ENCODE measurements around the gene C15orf62. TPM values are rescaled to one million over a fixed set of nuclear protein-coding genes. Genes with fewer than 3 reads are reported as not detected.
A peak's percentile ranks its signal among the peaks of the same experiment; 100 is the strongest.

Gene C15orf62
- total RNA-seq, 2 experiments from 2014 or later, result 0.45 to 0.82 TPM

DNA sequence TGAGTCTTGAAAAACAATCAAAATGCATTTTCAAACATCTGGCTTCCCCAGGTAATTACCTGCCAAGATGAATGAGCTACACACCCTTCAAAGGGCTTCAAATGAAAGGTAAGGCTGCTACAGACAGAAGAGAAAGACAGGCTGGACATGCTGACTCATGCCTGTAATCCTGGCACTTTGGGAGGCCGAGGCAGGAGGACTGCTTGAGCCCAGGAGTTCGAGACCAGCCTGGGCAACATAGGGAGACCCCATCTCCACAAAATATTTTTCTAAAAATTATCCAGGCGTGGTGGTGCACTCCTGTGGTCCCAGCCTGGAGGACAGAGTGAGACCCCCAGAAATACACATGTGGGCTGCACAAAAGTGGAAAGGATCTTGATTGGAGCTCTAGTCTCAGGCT, 22.6 kb downstream of the C15orf62 start:
- H3K9me3 Mint-ChIP-seq (ENCODE audit: low read depth), result no peaks in the 10 kb centered on the region
- no peak overlapping the region for H3K27ac Mint-ChIP-seq
- H3K27me3 Mint-ChIP-seq, result no peaks in the 10 kb centered on the region
- peaks cover 21% of the 10 kb centered on the region for H3K4me1 Mint-ChIP-seq
- ATAC-seq (no peak), DNase-seq (no peak)
- CTCF ChIA-PET, result no interaction called here
- peaks cover 2% of the 10 kb centered on the region for H3K36me3 Mint-ChIP-seq
- H3K4me3 Mint-ChIP-seq, result no peak overlapping the region

DNA sequence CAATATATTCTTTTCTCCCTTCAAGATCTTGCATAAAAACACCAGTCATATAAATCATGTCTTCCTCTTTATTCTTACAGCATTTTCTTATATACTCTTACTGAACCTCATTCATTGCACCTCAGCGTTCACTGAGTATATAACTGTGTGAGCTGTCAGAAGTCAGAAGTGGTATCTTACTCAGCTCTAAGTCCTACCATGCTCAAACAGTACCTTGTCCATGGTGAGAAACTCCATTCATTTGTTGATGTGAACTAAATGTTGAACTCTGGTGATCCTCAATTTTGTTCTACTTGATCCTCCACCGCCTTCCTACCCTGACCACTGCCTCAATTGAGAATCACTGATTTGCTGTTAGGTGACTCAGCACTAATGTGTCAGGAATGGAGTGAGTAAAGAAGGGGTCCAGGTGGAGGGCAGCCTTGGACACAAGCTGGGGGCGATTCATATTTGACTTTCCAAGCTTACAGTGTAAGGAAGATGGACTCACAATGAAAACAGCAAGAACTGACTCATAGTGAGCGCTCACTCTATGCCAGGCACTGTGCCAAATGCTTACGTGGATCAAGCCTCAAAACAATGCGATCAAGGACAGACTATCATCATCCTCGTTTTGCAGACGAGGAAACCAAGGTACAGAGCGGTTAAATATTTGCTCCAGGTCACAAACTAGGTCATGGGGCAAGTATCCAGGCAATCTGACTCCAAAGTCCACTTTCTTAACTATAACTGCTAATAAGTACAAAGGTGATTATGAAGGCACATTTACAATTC, 23.6 kb downstream of the C15orf62 start:
- H3K4me3 Mint-ChIP-seq, result no peak overlapping the region
- CTCF ChIA-PET, result no interaction called here
- H3K9me3 Mint-ChIP-seq (ENCODE audit: low read depth), result no peaks in the 10 kb centered on the region
- DNase-seq (no peak), ATAC-seq (peak; percentile 47)
- no peak overlapping the region for H3K27ac Mint-ChIP-seq
- H3K36me3 Mint-ChIP-seq, result peaks cover 6% of the 10 kb centered on the region
- no peaks in the 10 kb centered on the region for H3K27me3 Mint-ChIP-seq
- peaks cover 16% of the 10 kb centered on the region for H3K4me1 Mint-ChIP-seq

DNA sequence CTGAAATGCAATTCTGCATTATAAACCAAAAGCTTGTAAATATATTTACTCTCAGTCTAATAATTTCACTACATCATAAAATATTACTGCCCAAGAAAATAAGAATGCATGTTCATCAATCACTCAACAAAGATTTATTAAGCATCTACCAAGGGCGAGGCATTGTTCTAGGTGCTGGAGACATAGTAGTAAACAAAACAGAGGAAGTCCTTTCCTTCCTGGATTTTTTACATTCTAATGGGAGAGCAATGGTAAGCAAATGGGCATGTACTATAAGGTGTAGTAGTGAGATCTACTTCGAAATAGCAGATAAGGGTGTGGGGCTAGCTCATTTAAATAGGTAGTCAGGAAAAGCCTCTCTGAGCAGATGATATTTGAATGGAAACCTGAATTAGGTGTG, 26.3 kb downstream of the C15orf62 start:
- no peaks in the 10 kb centered on the region for H3K27me3 Mint-ChIP-seq
- H3K4me3 Mint-ChIP-seq, result no peak overlapping the region
- DNase-seq, result no peak
- no peak overlapping the region for H3K27ac Mint-ChIP-seq
- peaks cover 8% of the 10 kb centered on the region for H3K36me3 Mint-ChIP-seq
- H3K9me3 Mint-ChIP-seq (ENCODE audit: low read depth), result no peaks in the 10 kb centered on the region
- ATAC-seq, result no peak
- CTCF ChIA-PET, result no interaction called here
- peaks cover 16% of the 10 kb centered on the region for H3K4me1 Mint-ChIP-seq

DNA sequence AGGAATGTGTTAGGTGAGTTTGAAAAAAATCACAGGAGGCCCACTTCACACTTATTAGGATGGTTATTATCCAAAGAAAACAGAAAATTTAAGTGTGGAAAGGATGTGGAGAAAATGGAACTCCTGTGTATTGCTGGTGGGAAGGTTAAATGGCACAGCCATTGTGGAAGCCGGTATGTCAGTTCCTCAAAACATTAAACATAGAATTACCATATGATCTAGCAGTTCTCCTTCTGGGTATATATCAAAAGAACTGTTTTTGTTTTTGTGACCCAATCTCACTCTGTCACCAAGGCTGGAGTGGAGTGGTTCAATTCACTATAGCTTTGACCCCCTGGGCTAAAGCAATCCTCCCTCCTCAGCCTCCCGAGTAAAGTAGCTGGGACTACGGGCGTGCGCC, 26.7 kb downstream of the C15orf62 start:
- peaks cover 10% of the 10 kb centered on the region for H3K36me3 Mint-ChIP-seq
- H3K27ac Mint-ChIP-seq, result no peak overlapping the region
- H3K9me3 Mint-ChIP-seq (ENCODE audit: low read depth), result no peaks in the 10 kb centered on the region
- H3K4me3 Mint-ChIP-seq, result no peak overlapping the region
- no peaks in the 10 kb centered on the region for H3K27me3 Mint-ChIP-seq
- peaks cover 17% of the 10 kb centered on the region for H3K4me1 Mint-ChIP-seq
- ATAC-seq (no peak), DNase-seq (no peak)
- CTCF ChIA-PET, result interaction anchor here (1.1 kb wide), 1 partner anchor 117 kb away, joined by 4 read pairs; no protein-coding TSS in a partner anchor

DNA sequence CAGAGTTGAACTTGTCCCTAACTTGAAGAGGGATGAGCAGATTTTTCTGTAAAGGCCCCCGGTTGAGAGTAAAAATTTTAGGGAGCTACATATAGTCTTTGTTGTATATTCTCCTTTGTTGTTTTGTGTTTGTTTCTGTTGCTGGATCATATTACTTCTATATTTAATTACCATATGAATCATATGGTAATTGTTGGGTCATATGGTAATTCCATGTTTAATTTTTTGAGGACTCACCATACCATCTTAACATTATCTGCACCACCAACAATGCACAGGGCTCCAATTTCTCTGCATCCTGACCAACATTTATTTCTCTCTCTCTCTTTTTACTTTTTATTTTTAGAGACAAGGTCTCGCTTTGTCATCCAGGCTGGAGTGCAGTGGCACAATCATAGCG, 29.7 kb downstream of the C15orf62 start:
- H3K4me3 Mint-ChIP-seq, result no peak overlapping the region
- H3K27ac Mint-ChIP-seq, result peak overlapping the region; percentile 11
- DNase-seq, result no peak
- peaks cover 12% of the 10 kb centered on the region for H3K36me3 Mint-ChIP-seq
- no peaks in the 10 kb centered on the region for H3K27me3 Mint-ChIP-seq
- CTCF ChIA-PET, result no interaction called here
- ATAC-seq, result no peak
- peaks cover 16% of the 10 kb centered on the region for H3K4me1 Mint-ChIP-seq
- no peaks in the 10 kb centered on the region for H3K9me3 Mint-ChIP-seq (ENCODE audit: low read depth)

DNA sequence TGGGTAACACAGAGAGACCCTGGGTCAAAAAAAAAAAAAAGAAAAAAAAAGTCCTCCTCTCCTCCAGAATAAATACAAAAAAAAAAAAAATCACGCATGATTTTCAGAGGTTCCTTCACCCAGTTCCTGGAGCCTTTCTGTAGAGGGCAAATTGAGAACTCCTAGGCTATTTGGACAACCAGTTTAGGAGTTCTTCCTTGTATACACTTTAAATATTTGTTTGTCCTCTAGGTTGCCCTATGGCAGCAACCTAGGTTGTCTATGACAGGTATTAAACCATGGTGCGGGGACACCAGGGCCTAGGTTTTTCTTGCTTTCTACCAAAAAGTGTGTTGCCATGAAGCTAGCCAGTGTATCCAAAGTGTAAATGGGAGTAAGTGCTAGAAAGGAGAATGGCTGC, 33.3 kb downstream of the C15orf62 start:
- Mint-ChIP-seq H3K36me3 (peaks cover 14% of the 10 kb centered on the region), H3K4me1 (peaks cover 24% of the 10 kb centered on the region), H3K27ac (no peak overlapping the region), H3K4me3 (no peak overlapping the region), H3K9me3 (ENCODE audit: low read depth) (no peaks in the 10 kb centered on the region), H3K27me3 (no peaks in the 10 kb centered on the region)
- DNase-seq (no peak), ATAC-seq (no peak)
- CTCF ChIA-PET, result interaction anchor here (0.6 to 2.5 kb wide), 3 partner anchors 89 to 95 kb away, joined by 3 to 5 read pairs (median 4); partner anchors contain the start of gene VPS18

DNA sequence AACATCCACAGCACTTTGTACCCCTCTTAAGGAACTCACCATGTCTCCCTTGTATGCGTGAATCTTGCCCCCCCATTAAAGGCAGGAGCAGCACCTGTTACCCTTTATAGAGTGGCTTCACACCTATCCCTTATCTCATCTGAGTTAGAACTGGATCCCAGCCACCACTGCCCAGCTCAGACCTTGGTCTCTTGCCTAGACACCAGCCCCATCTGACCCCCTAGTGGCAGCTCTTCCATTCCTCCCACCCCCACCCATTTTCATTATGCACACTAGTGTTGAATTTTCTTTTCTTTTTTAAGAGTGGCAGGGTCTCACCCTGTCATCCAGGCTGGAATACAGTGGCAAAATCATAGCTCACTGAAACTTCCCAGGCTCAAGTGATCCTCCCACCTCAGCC, 33.9 kb downstream of the C15orf62 start:
- DNase-seq, result no peak
- no peaks in the 10 kb centered on the region for H3K27me3 Mint-ChIP-seq
- peaks cover 27% of the 10 kb centered on the region for H3K4me1 Mint-ChIP-seq
- CTCF ChIA-PET, result interaction anchor here (0.6 to 2.5 kb wide), 5 partner anchors 21 to 96 kb away, joined by 3 to 5 read pairs (median 3); partner anchors contain the start of gene VPS18
- H3K36me3 Mint-ChIP-seq, result peaks cover 11% of the 10 kb centered on the region
- H3K27ac Mint-ChIP-seq, result no peak overlapping the region
- H3K9me3 Mint-ChIP-seq (ENCODE audit: low read depth), result no peaks in the 10 kb centered on the region
- no peak overlapping the region for H3K4me3 Mint-ChIP-seq
- ATAC-seq, result no peak

DNA sequence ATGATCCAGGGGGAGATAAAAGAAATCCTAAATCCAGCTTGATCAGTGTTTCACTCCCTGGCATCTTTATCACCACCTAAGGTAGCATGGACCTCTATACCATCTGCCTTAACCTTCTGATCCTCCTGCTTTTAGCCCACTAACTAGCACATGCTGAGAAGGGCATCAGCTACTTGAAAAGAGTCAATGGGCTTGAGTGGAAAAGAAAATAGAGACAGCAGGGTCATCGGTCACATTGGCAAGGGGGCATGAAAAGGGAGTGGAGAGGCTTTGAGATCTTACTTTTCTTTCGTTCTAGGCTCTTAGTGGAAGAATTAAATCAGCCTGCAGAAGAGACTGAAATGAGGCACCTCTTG, 36.9 kb downstream of the C15orf62 start:
- H3K9me3 Mint-ChIP-seq (ENCODE audit: low read depth), result no peaks in the 10 kb centered on the region
- H3K36me3 Mint-ChIP-seq, result peaks cover 11% of the 10 kb centered on the region
- no peaks in the 10 kb centered on the region for H3K27me3 Mint-ChIP-seq
- ATAC-seq, result no peak
- H3K4me3 Mint-ChIP-seq, result peak overlapping the region; percentile 84
- H3K4me1 Mint-ChIP-seq, result peaks cover 26% of the 10 kb centered on the region
- CTCF ChIA-PET, result interaction anchor here (0.5 to 3.0 kb wide), 5 partner anchors 17 to 112 kb away, joined by 3 to 16 read pairs (median 3); partner anchors contain the start of genes RAD51 and VPS18
- no peak for DNase-seq
- H3K27ac Mint-ChIP-seq, result peak overlapping the region; percentile 93

DNA sequence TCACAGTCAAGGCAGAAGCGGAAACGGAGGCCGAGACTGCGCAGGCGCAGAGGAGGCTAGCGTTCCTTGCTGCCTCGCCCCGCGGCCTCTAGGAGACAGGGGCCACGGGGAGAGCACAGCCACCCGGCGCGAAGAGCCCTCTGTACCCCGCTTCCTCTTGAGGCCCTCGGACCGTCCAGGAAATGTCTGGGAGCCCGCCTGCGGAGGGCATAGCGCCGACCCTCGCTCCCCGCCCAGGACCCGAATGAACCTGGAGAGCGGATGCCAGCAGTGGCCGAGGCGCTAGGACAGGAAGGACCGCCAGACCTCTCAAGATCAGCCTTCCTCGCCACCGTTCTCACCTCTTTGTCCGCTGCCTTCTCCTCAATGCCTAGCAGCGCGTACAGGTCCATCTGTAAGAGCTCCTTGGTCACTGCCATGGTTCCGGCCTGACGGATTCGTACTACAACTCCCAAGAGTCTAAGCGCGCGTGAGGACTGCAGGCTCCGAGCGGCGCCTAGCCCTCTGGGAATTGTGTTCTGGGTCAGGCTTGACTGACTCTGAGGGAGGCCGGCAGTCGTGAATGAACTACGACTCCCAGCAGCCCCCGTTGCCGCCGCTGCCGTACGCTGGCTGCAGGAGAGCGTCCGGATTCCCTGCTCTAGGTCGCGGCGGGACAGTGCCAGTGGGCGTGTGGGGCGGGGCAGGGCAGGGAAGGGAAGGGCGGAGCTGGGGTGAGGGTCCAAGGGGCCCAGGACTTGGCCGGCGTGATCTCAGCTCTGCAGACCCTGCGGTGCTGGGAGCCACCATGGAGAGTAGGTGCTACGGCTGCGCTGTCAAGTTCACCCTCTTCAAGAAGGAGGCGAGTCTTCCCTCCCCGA, 37.5 kb downstream of the C15orf62 start, which contains the start of the genes DNAJC17 and ZFYVE19:
Gene DNAJC17, minus strand, starts transcription at position 446 of the 860 bp plus-strand sequence. Its CDS starts 27 bp downstream, at position 419.
Gene ZFYVE19, plus strand, starts transcription at position 62 of the 860 bp plus-strand sequence. Its CDS starts 501 bp downstream, at position 563.
- DNase-seq (peak; percentile 98), ATAC-seq (peak; percentile 98)
- Mint-ChIP-seq H3K36me3 (peaks cover 9% of the 10 kb centered on the region), H3K27me3 (no peaks in the 10 kb centered on the region), H3K4me1 (peaks cover 26% of the 10 kb centered on the region), H3K9me3 (ENCODE audit: low read depth) (no peaks in the 10 kb centered on the region), H3K4me3 (peak within 1 kb of the TSS; percentile 84), H3K27ac (peak within 1 kb of the TSS; percentile 93)
- CTCF ChIA-PET, result interaction anchor here (0.5 to 3.0 kb wide), 6 partner anchors 17 to 113 kb away, joined by 3 to 16 read pairs (median 4); partner anchors contain the start of genes RAD51 and VPS18

DNA sequence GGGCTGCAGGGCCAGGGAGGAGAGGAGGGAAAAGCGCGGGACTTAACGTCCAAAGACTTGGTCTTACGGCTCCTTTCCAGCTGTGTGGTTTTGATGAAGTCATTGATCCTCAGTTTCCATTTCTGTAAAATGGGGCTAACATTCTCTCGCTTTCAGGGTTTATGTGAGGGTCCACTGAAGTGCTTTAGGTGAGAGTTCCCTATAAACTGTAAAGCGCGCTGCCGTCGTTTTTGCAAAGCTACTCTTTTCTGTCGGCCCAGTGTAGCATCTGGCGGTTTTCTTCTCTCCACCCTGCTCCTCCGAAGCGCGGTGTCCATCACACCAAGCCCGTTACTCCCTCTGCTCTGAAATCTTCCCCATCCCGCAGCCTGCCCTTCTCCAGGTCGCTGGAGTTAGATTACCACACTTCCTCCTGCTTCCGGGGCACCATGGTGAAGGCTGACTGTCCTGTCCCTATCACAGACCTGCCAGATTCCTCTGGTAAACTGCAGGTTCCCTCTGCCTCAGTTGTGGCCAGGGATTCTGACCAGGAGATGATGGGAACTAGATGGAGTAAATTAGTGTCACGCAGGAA, 38.2 kb downstream of the C15orf62 start:
- no peak for DNase-seq
- ATAC-seq, result no peak
- CTCF ChIA-PET, result interaction anchor here (1.1 to 3.0 kb wide), 4 partner anchors 25 to 87 kb away, joined by 3 to 16 read pairs (median 6); partner anchors contain the start of gene VPS18
- Mint-ChIP-seq H3K4me1 (peaks cover 26% of the 10 kb centered on the region), H3K27me3 (no peaks in the 10 kb centered on the region), H3K27ac (peak overlapping the region; percentile 93), H3K4me3 (peak overlapping the region; percentile 84), H3K36me3 (peaks cover 9% of the 10 kb centered on the region), H3K9me3 (ENCODE audit: low read depth) (no peaks in the 10 kb centered on the region)

DNA sequence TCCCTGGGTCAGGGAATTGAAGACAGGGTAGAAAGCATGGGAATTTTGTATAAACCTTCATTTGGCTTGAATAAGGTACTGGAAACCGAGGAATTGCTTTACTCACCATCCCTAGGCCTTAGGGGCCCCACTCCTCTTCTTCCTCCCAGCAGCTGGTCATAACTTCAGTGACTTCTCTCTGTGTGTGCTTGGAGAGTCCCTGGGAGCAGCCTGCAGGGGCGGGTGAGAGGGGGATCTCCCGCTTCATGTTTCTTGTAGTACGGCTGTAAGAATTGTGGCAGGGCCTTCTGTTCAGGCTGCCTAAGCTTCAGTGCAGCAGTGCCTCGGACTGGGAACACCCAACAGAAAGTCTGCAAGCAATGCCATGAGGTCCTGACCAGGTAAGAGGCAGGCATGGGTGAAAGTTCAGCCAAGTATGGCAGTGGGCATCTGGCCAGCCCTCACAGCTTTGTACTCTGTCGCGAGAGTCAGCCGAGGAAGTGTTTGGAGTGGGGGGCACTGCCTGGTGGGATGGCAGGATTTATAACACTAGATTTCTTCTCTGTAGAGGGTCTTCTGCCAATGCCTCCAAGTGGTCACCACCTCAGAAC, 39.2 kb downstream of the C15orf62 start:
- Mint-ChIP-seq H3K9me3 (ENCODE audit: low read depth) (no peaks in the 10 kb centered on the region), H3K4me1 (peaks cover 23% of the 10 kb centered on the region), H3K4me3 (peak overlapping the region; percentile 84), H3K27ac (no peak overlapping the region), H3K27me3 (no peaks in the 10 kb centered on the region), H3K36me3 (peaks cover 7% of the 10 kb centered on the region)
- ATAC-seq (no peak), DNase-seq (no peak)
- CTCF ChIA-PET, result interaction anchor here (1.6 kb wide), 1 partner anchor 49 kb away, joined by 5 read pairs; no protein-coding TSS in a partner anchor

DNA sequence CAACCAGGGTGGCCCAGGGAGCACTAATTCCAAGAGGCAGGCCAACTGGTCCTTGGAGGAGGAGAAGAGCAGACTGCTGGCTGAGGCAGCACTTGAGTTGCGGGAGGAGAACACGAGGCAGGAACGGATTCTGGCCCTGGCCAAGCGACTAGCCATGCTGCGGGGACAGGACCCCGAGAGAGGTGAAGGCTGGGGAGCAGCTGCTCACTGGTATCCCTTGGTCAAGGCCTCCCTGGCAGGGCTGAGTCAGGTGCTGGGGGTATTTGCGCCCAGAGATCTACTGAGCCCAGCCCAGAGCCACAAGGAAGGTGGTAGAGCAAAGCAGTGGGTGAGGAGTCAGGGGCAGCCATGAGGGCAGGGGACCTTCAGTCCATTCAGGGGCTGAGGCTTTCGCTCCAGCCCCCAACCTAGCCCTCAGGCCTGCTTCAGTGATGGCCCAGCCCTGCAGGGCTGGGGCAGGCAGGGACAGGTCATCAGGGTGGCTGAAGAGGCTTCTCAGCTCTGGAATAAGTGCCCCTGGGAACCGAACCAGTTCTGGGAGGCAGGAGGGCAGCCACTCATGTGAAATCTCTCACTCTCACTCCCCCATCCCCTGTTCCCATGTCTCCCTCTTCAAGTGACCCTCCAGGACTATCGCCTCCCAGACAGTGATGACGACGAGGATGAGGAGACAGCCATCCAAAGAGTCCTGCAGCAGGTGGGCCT, 43.1 kb downstream of the C15orf62 start:
- no peak for ATAC-seq

More for the DNA sequence above, 43.1 kb downstream of the C15orf62 start:
- H3K4me3 Mint-ChIP-seq, result no peak overlapping the region
- CTCF ChIA-PET, result interaction anchor here (1.0 to 1.6 kb wide), 2 partner anchors 45 to 90 kb away, joined by 3 to 4 read pairs; no protein-coding TSS in a partner anchor
- DNase-seq, result no peak
- no peaks in the 10 kb centered on the region for H3K27me3 Mint-ChIP-seq
- H3K9me3 Mint-ChIP-seq (ENCODE audit: low read depth), result no peaks in the 10 kb centered on the region
- H3K4me1 Mint-ChIP-seq, result peaks cover 13% of the 10 kb centered on the region
- H3K27ac Mint-ChIP-seq, result no peak overlapping the region
- H3K36me3 Mint-ChIP-seq, result peaks cover 7% of the 10 kb centered on the region

All from activated CD8-positive, alpha-beta memory T cell treated with anti-CD3 and anti-CD28 coated beads, Interleukin-2, amount 10 ng/mL, durations not matched to agents 7 days and 5 days (primary cell).